OCI-LY1 (cell line): ENCODE results near the gene SLC37A1.

Experiments
- EZH2 ChIP-seq: fragments of 200-600 bp; sonication (generic), shearing (Covaris generic); IDR thresholded peaks from 2 replicates; pipeline ENCODE4 v1.8.0; 2017; ENCODE audit warnings: borderline replicate concordance, mixed run types, mild to moderate bottlenecking, antibody characterized with exemption, low read length, moderate library complexity, mixed read lengths
- TF ChIP-seq, protein P1 (sequence below): fragments of 200-600 bp; sonication (generic), shearing (Covaris generic); IDR thresholded peaks from 2 replicates; pipeline ENCODE4 v1.5.1; 2017; ENCODE audit warnings: mild to moderate bottlenecking, antibody characterized with exemption, low read length, moderate library complexity, mixed read lengths

DNA sequence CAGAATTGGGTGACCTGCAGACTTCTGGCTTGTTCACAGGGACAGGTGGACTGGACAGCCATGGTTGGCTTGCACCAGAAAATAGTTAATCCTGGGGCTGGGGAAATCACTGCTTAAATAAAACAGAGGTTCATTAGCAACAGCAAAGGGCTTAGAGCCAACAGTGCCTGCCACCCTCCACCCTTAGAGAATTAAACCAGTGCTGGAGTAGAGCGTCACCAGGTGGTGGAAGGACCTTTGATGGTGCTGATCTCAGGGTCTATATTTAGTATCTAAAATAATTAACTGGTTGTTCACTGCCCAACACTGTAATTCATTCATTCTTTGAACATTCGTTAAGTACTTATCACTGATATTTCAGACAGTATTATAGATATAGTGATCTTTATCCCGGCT lies 105.1 kb downstream of the SLC37A1 start:
- TF ChIP-seq EZH2, result no peak
- TF ChIP-seq, protein P1, sequence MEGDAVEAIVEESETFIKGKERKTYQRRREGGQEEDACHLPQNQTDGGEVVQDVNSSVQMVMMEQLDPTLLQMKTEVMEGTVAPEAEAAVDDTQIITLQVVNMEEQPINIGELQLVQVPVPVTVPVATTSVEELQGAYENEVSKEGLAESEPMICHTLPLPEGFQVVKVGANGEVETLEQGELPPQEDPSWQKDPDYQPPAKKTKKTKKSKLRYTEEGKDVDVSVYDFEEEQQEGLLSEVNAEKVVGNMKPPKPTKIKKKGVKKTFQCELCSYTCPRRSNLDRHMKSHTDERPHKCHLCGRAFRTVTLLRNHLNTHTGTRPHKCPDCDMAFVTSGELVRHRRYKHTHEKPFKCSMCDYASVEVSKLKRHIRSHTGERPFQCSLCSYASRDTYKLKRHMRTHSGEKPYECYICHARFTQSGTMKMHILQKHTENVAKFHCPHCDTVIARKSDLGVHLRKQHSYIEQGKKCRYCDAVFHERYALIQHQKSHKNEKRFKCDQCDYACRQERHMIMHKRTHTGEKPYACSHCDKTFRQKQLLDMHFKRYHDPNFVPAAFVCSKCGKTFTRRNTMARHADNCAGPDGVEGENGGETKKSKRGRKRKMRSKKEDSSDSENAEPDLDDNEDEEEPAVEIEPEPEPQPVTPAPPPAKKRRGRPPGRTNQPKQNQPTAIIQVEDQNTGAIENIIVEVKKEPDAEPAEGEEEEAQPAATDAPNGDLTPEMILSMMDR, result no peak; the same call in 1 of the 2 replicates
